GM18858 (cell line): Measurements from ENCODE around the gene OLA1.

ENCODE experiments used
- ATAC-seq: cut with Tn5 transposase; IDR thresholded peaks from one replicate; pipeline ENCODE4 v1.9.1; 2021; ENCODE audit not compliant: unreplicated experiment

The OLA1 gene

DNA sequence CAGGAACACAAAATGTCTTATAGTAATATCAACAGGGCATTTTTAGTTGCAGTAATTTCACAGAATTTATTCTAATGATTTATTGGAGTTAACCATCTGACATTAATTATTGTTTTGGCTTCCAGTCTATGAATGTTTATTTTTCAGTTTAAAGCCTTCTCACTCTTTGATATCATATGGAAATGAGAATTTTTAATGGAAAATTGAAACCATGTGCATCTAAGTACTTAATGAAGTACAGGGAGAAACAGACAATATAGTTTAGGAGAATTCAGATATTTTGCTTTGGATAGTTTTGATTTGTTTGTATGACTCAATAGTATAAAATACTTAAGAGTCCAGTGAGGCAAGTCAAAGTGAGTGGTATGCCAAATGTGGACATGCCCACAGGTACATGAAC is 126.1 kb downstream of the OLA1 start:
- ATAC-seq: no peak

DNA sequence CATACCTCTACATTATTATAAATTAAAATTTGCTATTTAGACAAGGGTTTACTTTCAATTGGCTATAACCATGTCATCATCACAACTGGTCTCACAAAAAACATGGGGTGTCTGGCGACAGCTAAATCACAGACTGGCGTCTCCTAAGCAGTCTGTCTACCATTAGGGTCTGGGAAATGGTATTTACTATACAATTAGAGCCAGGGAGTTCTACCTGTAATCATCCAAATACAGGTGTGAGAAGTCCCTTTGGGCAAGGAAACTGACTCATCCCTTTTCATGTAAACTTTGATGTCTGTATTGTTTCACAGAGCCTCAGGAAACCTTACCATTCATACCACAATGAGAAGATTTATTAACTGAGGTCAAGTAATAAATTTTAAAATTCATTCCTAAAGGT is 126.7 kb downstream of the OLA1 start:
- no peak for ATAC-seq

DNA sequence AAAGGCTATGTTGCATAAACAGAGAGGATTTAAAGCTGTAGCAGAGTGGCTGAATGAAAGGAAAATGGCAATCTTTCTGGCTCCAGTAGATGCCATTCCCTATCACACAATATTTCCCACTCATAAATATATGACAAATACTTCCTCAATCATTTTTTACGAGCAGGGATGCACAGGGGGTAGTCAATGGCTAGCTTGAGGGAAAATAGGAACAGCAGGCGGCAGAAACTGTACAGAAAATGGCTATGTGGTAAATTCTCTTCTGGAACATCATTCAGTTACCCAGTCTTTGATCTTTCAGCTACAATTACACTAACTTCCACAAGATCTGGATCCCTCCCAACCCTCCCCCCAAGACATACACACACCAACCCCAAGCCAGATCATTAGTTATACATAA is 127.2 kb downstream of the OLA1 start:
- ATAC-seq: no peak

DNA sequence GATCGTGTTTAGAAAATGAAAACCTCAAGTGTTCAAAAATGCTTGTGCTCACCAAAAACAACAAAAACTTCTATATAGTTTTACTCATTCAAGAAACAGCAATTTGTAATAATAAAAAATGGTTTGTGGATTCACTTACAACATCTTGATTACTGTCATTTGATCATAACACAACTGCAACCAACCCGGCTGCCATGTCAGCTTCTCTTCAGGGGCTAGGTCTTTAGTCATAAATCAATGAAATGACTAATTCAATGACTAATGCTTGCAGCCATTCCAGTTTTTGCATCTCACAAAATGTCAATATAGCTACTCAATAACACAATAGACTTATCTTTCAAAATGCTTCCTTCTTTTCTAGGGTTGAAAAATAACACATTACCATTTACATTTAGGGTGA is 128.0 kb downstream of the OLA1 start:
- ATAC-seq: no peak

DNA sequence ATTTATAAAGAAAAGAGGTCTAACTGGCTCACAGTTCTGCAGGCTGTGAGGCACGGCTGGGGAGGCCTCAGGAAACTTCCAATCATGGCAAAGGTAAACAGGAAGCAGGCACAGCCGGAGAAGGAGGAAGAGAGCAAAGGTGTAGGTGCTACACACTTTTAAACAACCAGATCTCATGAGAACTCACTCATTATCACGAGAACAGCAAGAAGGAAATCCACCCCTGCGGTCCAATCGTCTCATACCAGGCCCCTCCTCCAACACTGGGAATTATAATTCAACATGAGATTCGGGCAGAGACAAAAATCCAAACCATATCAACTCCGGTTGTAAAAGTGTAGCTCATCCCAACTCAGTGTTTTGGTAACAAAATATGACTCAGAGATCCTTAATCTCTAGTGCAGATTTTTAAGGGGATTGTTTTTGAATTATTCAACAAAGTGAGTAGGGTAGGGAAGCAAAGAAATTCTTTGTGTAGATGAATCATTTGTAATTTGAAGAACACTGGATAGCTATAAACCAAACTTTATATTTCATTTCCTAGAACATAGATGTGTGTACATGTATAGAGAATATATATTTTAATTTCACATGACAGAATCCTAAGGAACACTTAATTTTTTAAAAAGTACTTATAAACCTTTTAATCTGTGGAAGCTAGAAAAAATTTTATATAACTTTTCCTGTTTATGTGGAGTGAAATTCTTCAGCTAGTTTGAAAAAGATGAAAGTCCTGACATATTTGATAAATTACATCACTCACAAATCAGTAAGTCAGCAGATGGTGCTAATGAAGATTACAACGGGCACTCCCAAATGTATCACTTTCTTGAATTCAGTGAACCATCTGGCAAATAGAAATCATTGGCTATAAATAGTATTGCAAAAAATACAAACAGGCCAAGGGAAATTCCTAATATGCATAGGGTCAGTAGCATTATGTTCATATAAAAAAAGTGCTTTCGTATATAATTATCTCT is 130.1 kb downstream of the OLA1 start:
- no peak for ATAC-seq

DNA sequence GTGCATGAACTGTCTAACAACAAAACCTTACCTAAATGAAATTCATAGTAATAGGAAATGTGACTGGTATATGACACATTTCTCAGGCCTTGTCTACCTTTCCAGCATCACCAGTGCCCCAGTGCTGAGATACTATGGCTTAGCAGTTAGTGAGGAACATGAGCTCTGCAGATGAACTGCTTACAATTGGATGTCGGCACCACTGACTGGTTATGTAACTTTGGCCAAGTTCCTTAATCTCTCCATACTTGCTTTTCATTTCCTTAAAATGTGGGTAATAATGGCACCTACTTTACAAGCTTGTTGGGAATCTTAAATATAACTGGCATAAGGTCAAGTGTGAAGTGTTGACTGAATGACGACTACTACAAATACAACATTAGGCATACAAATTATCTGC is 136.3 kb downstream of the OLA1 start:
- ATAC-seq: no peak

DNA sequence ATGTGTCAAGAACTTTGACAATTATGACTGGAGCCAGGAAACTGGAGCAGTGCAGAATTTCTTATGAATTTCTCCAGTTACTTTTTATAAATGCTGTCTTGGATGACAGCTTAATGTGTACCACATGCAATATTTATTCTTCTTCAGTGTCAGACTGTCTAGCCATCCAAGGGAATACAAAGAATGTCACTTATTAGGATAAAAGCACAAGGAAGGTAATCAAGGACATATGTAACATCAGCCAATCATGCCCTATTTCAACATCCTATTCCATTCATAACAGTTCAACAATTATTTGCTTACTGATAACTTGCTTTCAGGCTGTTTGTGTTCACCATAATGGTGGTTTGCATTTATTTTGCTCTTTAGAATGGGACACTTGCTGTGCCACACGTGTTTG is 139.8 kb downstream of the OLA1 start:
- no peak for ATAC-seq

DNA sequence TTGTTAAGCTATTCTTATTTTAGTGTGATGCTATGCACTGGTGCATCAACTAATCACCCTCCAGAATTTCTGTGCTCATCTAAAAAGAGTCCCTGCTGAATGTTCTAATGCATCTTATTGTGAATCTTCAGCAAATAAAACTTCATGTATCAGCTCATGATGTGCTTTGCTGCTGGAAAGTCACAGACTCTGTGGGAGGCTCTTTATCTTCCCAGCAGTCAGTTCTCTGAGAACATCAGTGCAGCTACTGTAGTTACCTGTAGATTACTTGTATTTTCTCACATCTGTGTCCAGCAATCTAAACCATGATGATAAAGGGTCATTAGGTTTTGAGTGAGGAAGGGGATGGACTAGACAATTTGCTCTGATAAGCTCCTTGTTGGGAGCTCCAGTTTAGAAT is 141.6 kb downstream of the OLA1 start:
- ATAC-seq: no peak

DNA sequence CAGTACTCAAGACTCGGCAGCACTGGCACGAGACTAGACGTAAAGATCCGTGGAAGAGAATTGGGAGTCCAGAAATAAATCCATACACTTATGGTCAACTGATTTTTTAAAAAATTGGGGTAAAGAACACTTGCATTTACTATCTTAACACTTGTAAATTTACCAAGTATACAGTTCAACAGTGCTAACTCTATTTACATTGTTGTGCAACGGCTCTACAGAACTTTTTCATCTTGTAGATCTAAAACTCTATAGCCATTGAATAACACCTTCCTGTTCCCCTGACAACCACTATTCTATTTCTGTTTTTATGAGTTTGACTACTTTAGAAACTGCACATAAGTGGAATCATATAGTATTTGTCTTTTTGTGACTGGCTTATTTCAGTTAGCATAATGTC is 153.8 kb downstream of the OLA1 start:
- ATAC-seq: no peak

DNA sequence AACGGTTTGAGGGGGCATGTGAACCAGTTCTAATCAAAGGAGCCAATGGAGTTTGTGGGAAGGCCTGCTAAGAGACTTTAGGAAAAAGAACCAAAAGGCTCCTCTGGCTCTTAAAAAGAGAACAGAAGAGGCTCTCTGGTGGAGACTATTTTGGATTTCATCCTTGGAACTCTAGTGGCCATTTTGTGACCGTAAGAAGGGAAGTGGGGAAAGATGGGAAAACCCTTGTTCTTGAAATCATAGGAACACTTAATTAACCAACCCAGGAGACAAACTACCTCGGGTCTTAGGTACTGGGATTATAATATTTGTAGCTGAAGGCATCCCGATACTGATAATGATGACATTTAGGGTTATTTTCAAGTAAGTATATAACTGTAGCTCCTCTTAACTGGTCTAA is 157.9 kb downstream of the OLA1 start:
- no peak for ATAC-seq

DNA sequence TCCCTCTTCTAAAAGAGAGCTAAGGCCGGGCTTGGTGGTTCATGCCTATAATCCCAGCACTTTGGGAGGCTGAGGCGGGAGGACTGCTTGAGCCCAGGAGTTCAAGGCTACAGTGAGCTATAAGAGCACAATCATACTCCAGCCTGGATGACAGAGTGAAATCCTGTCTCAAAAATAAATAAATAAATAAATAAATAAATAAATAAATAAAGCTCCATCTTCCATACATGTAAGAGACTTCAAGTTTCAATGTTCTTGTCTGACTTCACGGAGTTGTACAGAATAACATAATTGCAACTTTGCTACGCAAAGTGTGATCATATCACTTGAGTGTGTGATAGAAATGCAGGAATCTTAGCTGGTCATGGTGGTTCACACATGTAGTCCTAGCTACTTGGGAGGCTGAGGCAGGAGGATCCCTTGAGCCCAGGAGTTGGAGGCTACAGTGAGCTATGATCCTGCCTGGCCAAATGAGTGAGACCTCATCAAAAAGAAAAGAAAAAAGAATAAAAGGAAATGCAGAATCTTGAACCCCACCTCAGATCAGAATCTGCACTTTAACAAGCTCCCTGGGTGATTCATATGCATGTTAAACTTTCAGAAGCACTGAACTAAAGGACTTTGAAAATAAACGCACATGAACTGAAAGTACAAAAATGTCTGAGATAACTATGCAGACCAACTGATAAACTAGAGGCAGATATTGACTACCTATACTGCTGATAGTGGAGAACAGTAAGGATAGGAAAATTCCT is 159.4 kb downstream of the OLA1 start:
- ATAC-seq: no peak

DNA sequence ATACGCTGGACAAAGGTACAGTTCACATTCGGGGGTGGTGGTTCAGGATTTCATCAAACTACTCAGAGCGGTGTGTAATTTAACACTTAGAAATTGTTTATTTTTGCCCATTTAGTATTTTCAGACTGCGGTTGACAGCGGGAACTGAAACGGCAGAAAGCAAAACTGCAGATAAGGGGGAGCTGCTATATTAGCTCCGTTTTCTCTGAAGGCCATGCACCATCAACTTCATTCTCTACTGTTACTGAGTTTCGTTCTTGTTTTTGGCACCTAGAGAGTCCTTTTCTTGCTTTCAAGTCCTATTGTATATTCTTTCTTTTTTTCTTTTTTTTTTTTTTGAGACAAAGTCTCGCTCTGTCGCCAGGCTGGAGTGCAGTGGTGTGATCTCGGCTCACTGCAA is 161.6 kb downstream of the OLA1 start:
- no peak for ATAC-seq

DNA sequence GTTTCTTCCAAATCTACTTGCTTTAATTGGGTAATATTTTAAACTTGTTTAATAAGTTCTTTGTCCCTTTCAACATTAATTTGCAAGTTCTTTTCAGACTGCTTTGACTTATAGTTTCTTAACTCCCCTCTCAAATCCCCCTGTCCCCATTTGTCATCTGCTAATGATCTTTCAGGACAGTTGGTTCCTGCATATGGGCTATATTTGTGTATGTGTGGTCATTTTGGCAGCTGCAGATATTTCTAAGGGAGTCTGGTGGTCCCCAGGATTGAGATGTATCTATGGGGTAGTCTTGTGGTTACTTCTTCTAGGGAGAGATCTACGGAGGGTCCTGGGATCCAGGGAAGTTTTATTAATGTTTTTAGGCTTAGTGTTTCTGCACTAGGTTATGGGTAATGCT is 162.6 kb downstream of the OLA1 start:
- ATAC-seq: no peak

DNA sequence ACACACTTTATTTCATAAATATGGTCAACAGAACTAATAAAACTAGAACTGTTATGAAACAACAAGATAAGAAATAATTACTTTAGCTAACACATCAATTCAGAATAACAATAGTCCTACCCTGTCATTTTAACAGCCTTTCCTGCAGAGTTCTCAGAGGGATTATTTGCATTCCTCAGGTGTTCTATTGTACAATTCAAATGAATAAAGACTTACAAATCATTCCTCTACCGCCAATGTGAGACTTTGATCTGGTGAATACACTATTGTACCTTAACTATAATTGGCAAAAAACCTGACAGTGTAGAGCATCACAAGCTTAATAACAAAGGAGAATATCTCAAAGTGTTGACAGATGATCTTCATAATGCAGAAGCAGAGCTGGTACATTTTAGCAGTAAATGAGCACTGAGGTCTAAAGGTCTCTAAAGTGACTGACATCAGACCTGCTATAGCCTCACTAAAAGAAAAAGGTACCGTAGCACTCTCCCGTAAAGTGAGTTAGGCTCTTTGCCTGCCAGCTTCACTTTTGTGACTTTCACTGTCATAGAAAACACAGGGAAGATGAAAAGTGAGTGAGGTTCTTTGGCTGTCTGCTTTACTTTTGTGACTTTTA is 164.4 kb downstream of the OLA1 start:
- no peak for ATAC-seq

DNA sequence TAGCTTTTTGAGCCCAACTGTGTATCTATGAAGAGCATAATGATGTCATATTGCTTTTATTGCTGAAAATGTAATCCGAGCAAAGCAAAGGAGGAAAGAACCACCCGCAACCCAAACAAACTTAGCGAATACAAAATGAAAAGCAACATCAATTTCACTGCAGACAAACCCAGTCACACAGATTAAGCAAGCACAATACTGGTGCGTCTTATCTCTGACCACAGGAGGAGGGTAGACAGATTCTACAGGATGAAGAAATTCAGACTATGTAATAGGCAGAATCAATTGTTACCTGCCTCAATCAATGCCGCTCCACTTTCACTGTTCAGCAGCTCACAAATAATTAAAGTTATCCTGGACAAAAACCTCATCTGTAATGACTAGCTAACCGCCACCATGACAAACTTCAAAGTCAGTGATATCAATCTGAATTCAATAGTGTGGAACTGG is 167.6 kb downstream of the OLA1 start:
- ATAC-seq: no peak

DNA sequence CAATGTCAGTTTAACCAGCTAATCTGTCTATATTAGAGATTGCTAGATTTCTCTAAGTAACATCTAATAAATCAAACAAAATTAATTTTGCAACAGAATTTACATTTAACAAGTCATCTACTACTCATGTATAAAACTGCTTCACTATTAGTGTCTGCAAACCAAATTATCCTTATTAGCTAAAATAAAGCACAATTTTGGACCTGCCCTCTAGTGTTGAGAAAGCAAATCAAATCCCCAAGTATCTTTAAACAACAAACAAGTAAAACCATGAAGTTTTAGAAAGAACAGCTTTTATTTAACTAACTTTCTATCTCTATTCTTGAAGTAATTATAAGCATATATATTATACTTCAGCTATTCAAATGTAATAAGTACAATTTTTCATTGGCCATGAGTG is 170.1 kb downstream of the OLA1 start:
- no peak for ATAC-seq

DNA sequence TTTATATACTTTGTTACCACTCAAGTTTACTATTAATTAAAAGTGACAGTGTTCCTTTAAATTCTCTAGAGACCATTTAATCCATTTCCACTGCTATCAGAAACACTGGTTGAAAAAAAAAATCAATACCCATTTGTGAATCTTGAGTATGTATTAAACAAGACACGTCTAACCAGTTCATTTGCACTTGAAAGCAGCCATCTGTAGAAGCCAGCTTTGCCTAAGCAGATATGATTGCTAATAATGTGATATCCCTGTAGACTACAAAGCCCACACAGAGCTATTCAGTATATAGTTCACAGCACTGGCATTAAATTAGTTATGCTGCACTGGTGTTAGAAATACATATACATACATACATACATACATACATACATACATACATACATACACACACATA is 171.4 kb downstream of the OLA1 start:
- no peak for ATAC-seq

DNA sequence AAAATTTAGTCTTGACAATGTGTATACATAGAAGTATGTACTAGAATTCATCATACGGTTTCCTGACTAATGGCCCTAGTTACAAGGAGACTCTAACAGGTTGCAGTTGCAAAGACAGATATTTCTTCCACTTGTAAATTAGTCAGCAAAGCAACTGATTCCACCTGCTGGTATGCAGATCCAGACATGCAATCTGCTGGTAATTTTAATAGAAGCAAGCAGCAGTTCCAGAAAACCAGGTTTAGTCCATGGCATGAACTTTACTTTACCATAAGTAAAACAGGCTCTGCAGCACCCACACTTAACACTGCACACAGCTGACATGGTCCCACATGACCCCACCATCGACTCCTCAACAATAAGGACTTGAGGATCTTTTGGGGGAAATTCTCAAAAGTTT is 172.3 kb downstream of the OLA1 start:
- ATAC-seq: no peak

DNA sequence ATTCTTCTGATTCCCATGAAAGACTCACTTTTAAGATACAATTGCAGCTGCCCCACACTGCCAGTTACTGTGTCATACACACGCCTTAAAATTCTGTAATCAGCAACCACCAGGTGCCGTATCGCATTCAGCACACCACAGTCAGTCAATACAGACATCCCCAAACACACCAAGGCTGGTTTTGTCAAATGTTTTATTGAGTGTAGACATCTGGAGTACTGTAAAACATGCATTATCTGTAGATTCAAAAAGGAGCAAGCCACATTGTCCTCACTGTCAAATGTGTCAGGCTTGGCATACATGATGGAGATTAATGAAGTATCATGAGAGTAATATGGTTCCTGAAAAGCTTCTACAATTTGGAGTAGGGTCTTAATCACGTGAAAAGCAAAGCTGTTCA is 173.5 kb downstream of the OLA1 start:
- no peak for ATAC-seq

DNA sequence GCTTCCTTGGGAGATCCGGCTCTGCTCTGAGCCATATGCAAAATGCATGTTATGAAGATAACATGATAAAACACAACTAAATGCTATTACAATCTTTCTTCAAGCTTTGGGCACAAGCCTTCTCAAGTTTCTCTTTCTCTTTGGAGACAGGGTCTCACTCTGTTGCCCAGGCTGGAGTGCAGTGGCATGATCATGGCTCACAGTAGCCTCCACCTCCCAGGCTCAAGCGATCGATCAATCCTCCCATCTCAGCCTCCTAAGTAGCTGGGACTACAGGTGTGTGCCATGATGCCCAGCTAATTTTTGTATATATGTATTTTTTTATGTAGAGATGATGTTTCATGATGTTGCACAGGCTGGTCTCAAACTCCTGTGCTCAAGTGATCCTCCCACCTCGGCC is 175.5 kb downstream of the OLA1 start:
- ATAC-seq: no peak

DNA sequence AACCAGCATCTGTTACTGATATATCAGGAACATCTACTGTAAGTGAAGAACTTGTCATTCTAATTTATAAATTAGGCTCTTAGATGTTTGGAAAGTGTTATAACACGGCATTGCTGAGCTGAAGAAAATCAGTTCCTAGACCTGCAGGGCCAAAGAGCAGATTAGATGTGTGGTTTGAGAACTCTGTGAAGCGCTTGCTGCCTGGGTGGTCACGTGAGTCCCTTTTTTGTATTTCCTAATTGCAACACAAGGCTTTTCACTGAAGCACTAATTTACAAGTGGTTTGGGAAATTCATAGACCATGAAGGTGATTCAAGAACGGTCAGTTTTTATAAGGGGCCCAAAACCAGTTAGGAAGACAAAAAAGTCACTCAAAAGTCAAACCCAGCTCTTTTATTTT is 176.3 kb downstream of the OLA1 start:
- ATAC-seq: no peak

DNA sequence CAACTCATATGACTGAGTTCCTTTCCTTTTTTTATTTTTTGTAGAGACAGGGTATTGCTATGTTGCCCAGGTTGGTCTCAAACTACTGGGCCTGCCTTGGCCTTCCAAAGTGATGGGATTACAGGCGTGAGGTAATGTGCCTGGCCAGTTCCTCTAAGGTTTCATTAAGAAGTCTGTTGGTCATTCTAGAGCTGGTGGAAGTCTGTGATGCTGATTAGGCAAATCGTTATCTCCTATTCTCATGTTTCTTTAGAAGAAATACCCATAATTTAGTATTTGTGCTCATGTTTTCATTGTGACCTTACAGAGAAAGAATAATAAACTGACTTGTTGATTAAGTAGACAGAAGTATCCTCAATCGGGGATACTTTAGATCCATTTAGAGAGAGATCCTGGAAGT is 177.0 kb downstream of the OLA1 start:
- no peak for ATAC-seq
